ACC112 (cell line): ENCODE data around the gene UCP3.

Experiments used
- H2AFZ ChIP-seq: fragments of 200-600 bp; sonication (generic); one replicate; pipeline ENCODE4 v1.6.0; 2017; ENCODE audit warnings: antibody characterized with exemption, low read length; ENCODE audit not compliant: unreplicated experiment
- H3K27ac ChIP-seq: fragments of 200-600 bp; sonication (generic); 2 replicates; pipeline ENCODE4 v1.5.1; 2014; ENCODE audit warnings: low read depth, mild to moderate bottlenecking, antibody characterized with exemption, low read length, moderate library complexity
- H3K27me3 ChIP-seq: fragments of 200-600 bp; sonication (generic); 2 replicates; pipeline ENCODE4 v1.6.1; 2014; ENCODE audit warnings: mild to moderate bottlenecking, antibody characterized with exemption, low read length, moderate library complexity, mixed read lengths; ENCODE audit not compliant: insufficient read depth
- H3K36me3 ChIP-seq: fragments of 200-600 bp; sonication (generic); 2 replicates; pipeline ENCODE4 v1.6.1; 2016; ENCODE audit warnings: mild to moderate bottlenecking, antibody characterized with exemption, low read length, moderate library complexity, mixed read lengths; ENCODE audit not compliant: insufficient read depth
- H3K4me1 ChIP-seq: fragments of 200-600 bp; sonication (generic); one replicate; pipeline ENCODE4 v1.6.1; 2016; ENCODE audit warnings: low read length, mixed read lengths; ENCODE audit not compliant: insufficient read depth, unreplicated experiment, control insufficient read depth
- H3K4me3 ChIP-seq: fragments of 200-600 bp; sonication (generic); 2 replicates; pipeline ENCODE4 v1.5.1; 2014; ENCODE audit warnings: mild to moderate bottlenecking, low read depth, low read length
- H3K79me2 ChIP-seq: fragments of 200-600 bp; sonication (generic); one replicate; pipeline ENCODE4 v1.6.0; 2016; ENCODE audit warnings: low read length; ENCODE audit not compliant: control insufficient read depth, unreplicated experiment, insufficient read depth

The UCP3 gene

GRCh38 chr11:74007691-74008372 is 1.1 kb downstream of the UCP3 start:
- no peaks in the 10 kb centered on the region for H3K27me3 ChIP-seq
- peaks cover 8% of the 10 kb centered on the region for H3K4me1 ChIP-seq
- H3K4me3 ChIP-seq: no peak overlapping the region
- H3K79me2 ChIP-seq: no peaks in the 10 kb centered on the region
- H3K27ac ChIP-seq: no peak overlapping the region
- no peaks in the 10 kb centered on the region for H3K36me3 ChIP-seq
- no peak overlapping the region for H2AFZ ChIP-seq

GRCh38 chr11:74006743-74007304 is 2.1 kb downstream of the UCP3 start:
- H2AFZ ChIP-seq: no peak overlapping the region
- H3K79me2 ChIP-seq: no peaks in the 10 kb centered on the region
- H3K4me1 ChIP-seq: peaks cover 8% of the 10 kb centered on the region
- H3K27me3 ChIP-seq: no peaks in the 10 kb centered on the region
- H3K36me3 ChIP-seq: no peaks in the 10 kb centered on the region
- no peak overlapping the region for H3K27ac ChIP-seq
- H3K4me3 ChIP-seq: no peak overlapping the region

DNA sequence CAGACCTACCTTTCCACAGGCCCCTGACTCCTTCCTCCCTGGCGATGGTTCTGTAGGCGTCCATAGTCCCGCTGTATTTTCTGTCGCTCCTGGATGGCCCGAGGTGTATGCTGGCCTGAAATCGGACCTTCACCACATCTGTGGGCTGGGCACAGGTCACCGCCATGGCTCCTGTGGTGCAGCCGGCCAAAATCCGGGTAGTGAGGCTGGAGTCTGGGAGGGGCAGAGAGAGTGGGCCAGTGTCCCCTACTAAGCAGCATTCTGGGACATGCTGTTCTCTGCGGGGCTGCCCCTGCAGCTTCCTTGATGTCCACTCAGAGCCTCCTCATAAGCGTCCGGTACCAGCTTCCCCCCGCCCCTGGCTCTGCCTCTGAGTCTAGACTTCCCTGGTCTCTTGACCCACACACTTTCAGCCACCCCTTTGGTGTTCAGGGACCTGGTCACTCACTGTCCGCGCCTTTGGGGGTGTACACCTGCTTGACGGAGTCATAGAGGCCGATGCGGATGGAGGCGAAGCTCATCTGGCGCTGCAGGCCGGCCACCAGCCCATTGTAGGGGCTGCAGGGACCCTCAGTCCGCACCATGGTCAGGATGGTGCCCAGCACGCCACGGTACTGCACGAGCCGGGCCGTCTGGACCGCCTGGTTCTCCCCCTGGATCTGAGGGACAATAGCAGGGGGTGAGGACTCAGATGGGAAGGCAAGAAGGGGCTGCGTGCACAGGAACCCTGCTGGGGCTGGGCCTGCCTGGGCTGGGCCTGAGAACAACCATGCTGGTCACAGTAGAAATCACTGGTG is 3.0 kb downstream of the UCP3 start:
- Histone ChIP-seq H3K36me3 (no peaks in the 10 kb centered on the region), H3K27ac (no peak overlapping the region), H3K4me3 (no peak overlapping the region), H2AFZ (no peak overlapping the region), H3K4me1 (no peaks in the 10 kb centered on the region), H3K79me2 (no peaks in the 10 kb centered on the region), H3K27me3 (no peaks in the 10 kb centered on the region)

GRCh38 chr11:74004759-74005615 is 3.9 kb downstream of the UCP3 start:
- Histone ChIP-seq H3K36me3 (no peaks in the 10 kb centered on the region), H3K27ac (no peak overlapping the region)

DNA sequence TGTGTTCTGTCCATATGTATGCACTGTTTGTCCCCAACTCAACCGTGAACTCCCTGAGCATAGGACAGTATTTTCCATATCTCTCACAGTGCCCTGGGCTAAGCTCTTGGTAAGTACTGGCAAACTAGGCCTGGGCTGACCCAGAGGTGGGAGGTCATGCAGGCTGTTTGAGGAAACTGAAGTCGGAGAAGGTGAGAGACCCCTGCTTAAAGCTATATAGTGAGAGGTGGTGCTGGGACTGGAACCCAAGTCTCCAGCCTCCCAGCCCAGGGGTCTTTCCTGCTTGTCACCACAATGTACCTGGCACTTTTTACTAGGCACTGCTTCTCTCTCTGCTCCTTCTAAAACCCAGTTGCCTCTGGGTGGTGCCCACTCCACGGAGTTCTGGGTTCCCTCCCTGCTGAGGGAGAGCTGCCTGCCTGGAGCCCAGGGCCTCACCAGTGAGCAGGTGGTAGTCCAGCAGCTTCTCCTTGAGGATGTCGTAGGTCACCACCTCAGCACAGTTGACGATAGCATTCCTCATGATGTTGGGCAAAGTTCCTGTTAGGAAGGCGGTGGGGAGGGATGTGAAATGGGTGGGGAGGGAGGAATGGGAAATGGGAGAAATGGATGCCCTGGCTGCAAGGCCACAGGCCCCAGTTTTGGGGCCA is 4.7 kb downstream of the UCP3 start:
- Histone ChIP-seq H3K4me3 (no peak overlapping the region), H3K79me2 (no peaks in the 10 kb centered on the region), H3K4me1 (no peaks in the 10 kb centered on the region), H3K36me3 (no peaks in the 10 kb centered on the region), H2AFZ (no peak overlapping the region), H3K27me3 (no peaks in the 10 kb centered on the region), H3K27ac (no peak overlapping the region)

More at GRCh38 chr11:74004759-74005615, 3.9 kb downstream of the UCP3 start:
- no peaks in the 10 kb centered on the region for H3K79me2 ChIP-seq
- no peaks in the 10 kb centered on the region for H3K4me1 ChIP-seq
- H3K27me3 ChIP-seq: no peaks in the 10 kb centered on the region
- H3K4me3 ChIP-seq: no peak overlapping the region
- H2AFZ ChIP-seq: no peak overlapping the region

GRCh38 chr11:74002832-74003231 is 6.1 kb downstream of the UCP3 start:
- no peaks in the 10 kb centered on the region for H3K79me2 ChIP-seq
- H2AFZ ChIP-seq: no peak overlapping the region
- H3K4me1 ChIP-seq: no peaks in the 10 kb centered on the region
- no peak overlapping the region for H3K27ac ChIP-seq
- no peaks in the 10 kb centered on the region for H3K36me3 ChIP-seq
- H3K4me3 ChIP-seq: no peak overlapping the region
- H3K27me3 ChIP-seq: no peaks in the 10 kb centered on the region

GRCh38 chr11:74001822-74002286 is 7.0 kb downstream of the UCP3 start:
- no peaks in the 10 kb centered on the region for H3K79me2 ChIP-seq
- H3K36me3 ChIP-seq: no peaks in the 10 kb centered on the region
- no peaks in the 10 kb centered on the region for H3K4me1 ChIP-seq
- no peak overlapping the region for H2AFZ ChIP-seq
- H3K27me3 ChIP-seq: no peaks in the 10 kb centered on the region
- no peak overlapping the region for H3K27ac ChIP-seq
- H3K4me3 ChIP-seq: no peak overlapping the region

- Histone ChIP-seq H3K79me2 (no peaks in the 10 kb centered on the region), H3K4me1 (no peaks in the 10 kb centered on the region), H3K36me3 (no peaks in the 10 kb centered on the region), H2AFZ (no peak overlapping the region), H3K27me3 (no peaks in the 10 kb centered on the region), H3K27ac (no peak overlapping the region), H3K4me3 (no peak overlapping the region)
Measured at GRCh38 chr11:74000307-74001133, 8.4 kb downstream of the UCP3 start.

- Histone ChIP-seq H3K4me1 (no peaks in the 10 kb centered on the region), H2AFZ (no peak overlapping the region), H3K36me3 (no peaks in the 10 kb centered on the region), H3K4me3 (no peak overlapping the region), H3K79me2 (no peaks in the 10 kb centered on the region), H3K27ac (no peak overlapping the region), H3K27me3 (no peaks in the 10 kb centered on the region)
Measured at GRCh38 chr11:73999581-74000306, 9.1 kb downstream of the UCP3 start.
